NCI-H82 (cell line): ENCODE results near the gene PAQR9.
A peak's percentile ranks its signal among the peaks of the same experiment; 100 is the strongest.

ENCODE experiments used
- DNase-seq: peaks from one replicate; lab custom pipeline; 2025; lab: John Stamatoyannopoulos, UW

Gene PAQR9

GRCh38 chr3:142982038-142982773, 18.7 kb upstream of the PAQR9 start:
- DNase-seq: peak; percentile 88

GRCh38 chr3:142981108-142981507, 17.6 kb upstream of the PAQR9 start:
- peak; percentile 86 for DNase-seq

- DNase-seq: no peak
These were observed 13.9 kb upstream of the PAQR9 start for GRCh38 chr3:142977399-142977728.

DNA sequence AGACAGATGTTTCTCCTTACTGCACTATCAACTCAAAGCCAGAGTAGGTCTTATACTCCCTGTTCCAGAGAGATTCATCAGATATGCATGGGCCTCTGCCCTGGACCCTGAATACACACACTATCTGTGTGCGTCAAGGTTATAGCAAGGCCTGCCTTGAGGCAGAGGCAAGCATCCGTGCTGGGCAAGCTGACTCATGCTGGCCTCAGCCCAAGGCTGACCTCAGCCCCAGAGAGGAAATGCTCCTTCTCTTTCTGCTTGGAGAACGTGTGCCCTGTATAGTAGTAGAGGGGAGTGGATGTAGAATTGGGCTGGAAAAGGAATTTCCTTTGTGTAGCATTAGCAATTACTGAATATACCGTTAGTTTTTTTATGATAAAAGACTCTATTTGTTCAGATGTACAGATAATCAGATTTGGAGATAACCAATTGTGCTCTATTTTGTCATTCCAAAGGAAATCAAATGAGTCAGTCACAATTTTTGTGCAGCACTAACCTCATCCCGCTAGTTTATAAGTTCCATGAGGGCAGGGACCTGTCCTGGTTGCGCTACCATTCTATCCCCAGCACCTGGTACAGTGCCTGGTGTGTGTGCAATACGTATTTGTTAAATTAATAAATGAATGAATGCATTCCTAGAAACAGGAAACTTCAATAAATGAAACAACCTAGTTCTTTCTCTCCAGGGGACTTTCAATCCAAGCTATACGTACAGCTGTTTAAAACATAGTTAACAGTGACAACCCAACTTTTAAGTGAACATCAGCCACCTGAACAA, 13.3 kb upstream of the PAQR9 start:
- no peak for DNase-seq

DNA sequence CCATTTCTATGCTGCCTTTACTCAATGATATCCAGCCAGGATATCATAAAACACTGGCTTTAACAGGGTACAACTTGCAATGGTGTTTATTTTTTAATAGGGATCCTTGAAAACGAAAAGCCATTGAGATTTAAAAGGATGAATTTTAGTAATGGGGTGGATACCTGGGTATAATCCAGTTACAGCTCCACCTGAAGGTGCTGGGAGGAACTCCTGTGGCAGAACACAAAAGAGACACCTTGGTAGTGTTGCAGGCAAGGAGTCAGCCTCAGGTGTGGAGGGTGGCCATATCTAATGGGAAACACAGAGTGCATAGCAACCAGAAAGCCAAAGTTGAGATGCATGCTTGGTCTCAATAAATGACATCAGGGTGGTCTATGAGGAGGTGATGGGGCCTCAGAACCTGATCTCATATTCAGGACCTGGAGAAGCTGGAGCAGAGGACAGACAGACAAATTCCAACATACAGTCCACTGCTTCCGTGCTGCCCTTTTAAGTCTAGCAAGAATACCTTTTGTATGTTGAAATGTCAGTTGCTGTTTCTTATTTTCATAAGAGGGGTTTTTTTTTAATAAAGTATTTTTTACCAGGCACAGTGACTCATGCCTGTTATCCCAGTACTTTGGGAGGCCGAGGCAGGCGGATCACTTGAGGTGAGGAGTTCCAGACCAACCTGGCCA, 12.0 kb upstream of the PAQR9 start:
- DNase-seq: no peak

GRCh38 chr3:142973217-142974009, 9.9 kb upstream of the PAQR9 start:
- no peak for DNase-seq

- no peak for DNase-seq
These were observed 8.7 kb upstream of the PAQR9 start for GRCh38 chr3:142972092-142972753.

DNA sequence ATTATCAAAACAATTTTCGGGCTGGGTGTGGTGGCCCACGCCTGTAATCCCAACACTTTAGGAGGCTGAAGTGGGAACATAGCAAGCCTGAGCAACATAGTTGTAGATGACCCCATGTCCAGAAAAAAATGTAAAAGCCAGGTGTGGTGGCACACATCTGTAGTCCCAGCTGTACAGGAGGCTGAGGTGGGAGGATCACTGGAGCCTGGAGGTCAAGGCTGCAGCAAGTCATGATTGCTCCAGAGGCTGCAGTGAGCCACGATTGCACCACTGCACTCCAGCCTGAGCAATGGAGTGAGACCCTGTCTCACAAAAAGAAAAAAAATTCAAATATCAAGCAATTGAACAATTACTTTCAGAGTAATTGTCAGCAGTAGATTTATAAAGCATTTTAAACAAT, 8.0 kb upstream of the PAQR9 start:
- no peak for DNase-seq

DNA sequence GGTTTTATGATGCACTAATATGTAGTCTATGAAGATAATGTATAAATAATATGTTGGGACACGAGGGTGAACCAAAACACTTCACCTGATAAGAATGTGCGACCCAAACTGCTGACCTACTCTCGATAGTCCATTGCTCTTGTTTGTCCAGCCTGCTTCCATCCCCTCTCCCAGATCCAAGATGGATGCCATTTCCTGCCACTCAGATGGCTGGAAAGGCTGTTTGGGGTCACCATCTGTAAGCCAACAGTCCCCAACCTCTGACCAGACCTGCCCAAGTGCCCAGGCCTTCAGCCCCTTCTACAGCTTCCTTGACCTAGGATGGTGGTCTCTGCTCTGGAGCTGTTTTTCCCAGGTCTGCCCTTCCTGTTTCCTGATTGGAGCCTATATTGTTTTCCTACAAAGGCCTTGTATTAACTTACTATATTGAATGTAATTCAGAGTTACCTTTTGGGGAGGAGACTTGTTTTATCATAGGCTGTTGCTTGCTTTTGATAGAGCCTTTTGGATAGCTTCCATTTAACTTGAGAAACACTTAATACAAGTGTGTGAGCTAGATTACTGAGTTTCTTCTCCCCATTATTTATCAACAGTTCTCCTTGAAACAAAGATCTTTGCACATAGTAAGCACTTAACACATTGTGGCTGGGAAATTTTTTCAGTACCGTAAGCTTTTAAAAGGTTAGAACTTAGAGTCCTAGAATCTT, 5.0 kb upstream of the PAQR9 start:
- no peak for DNase-seq

- DNase-seq: no peak
These were observed 3.3 kb upstream of the PAQR9 start for GRCh38 chr3:142966808-142967207.

- DNase-seq: no peak
These were observed 2.1 kb upstream of the PAQR9 start for GRCh38 chr3:142965581-142965980.

DNA sequence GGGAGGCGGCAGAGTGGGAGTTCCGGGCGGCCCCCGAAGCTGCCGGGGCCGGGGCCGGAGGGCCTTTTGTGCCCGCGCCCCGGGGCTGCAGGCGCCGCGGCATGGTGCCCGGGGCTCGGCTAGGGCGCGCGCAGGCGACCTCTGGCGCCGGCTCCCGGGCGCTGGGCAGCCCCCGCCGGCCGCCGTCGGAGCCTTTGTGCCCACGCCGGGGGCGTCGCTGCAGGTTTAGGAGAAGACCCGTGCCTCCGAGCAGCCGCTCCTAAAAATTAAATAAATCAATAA, 299 bp downstream of the PAQR9 start:
- DNase-seq: peak; percentile 59

DNA sequence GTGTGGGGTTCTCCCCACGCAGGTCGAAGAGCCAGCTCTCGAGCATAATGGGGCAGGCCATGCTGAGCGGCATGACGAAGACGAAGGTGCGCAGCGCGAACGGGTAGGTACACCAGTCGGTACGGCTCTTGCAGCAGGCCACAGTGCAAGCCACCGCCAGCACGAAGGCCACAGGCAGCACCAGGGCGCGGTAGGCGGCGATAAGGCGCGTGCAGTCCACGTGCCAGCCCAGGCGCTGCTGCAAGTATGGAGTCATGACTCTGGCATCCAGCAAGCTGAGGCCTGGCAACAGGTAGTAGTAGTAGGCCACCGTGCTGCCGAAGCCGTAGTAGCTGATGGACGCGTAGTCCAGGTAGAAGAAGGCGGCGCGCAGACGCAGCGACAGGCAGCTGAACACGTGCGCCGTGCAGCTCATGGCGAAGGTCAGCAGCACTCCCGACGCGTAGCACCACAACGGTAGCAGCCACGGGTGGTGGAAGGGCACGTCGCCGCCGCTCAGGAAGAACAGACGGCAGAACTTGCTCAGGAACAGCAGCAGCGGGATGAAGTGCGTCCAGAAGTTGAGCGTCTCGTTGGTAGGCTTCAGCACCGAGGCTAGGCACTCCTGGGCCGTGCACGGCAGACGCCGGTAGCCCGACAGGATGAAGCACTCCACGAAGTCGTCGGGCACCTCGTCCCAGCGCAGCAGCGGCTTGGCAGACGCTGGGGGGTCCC, 797 bp downstream of the PAQR9 start:
- DNase-seq: peak; percentile 56

DNA sequence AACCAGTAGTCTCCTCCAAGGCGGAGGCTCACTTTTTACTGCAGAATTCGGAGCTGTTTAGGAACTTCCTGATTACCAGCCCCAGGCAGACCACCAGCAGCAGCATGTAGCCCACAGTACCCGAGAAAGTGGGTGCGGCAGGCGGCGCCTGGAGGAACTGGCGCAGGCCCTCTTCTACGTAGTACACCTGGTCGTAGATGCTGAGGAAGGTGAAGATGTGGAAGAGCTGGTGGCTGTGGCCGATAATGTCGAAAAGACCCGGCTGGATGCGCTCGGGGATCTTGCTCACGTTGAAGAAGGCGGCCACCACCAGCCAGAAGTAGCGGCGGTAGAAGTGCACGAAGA, 1.3 kb downstream of the PAQR9 start:
- DNase-seq: no peak

DNA sequence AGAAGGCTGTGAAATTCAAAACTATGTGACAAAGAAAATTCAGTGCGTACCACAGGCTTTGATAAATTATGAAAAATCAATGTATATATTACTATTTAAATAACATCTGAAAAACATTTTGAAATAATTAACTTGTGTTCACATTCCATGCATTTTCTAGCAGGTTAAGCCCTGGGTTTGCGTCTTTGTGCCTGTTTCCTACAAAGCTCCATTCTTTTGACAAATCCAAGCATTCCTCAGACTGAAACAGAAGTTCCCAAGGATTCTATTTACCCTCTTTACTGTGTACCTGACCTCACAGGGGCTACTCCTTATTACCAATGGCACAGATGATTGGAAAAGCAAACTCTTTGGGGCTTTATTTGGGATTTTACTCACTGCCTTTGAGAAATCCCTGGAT, 1.9 kb downstream of the PAQR9 start:
- no peak for DNase-seq

DNA sequence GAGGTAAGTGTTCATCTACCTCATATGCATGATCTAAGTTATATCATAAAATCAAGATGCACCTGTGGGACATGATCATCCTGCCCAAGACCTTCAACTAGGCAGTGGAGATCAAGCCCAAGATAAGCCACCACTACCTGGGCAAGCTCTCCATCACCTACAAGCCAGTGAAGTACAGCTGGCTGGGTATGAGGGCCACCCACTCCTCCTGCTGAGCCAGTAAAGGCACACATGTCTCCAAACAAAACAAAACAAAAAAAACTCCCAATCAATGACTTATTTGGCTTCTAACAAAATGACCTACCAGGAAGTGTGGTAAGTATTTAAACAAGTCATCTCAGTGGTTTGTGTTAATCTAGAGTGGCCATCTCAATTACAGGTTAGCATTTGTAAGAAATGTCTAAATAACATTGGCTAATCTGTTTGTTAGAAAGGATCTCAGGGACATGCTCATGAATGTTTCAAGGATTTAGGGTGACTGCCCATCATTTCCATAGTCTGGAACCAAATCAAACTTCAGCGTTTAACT, 3.1 kb downstream of the PAQR9 start:
- DNase-seq: no peak

DNA sequence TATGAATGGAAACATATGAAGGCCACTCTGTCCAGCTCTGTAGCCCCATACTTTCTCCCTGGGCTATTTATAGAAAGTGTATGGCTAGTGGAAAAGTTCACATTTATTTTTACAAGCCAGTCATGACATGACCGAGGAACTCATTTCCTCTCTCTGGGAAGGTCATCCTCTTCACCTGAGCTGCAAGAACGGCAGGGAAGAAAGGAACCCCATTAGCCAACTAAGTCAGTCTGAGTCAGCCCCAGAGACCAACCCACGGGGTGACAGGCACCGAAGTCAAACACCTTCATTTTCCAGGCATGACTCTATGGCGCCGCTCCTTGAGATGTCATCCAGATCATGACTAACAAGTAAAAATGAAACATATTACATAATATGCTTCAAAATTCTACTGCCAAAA, 4.8 kb downstream of the PAQR9 start:
- no peak for DNase-seq

GRCh38 chr3:142953443-142953842, 10.0 kb downstream of the PAQR9 start:
- no peak for DNase-seq

DNA sequence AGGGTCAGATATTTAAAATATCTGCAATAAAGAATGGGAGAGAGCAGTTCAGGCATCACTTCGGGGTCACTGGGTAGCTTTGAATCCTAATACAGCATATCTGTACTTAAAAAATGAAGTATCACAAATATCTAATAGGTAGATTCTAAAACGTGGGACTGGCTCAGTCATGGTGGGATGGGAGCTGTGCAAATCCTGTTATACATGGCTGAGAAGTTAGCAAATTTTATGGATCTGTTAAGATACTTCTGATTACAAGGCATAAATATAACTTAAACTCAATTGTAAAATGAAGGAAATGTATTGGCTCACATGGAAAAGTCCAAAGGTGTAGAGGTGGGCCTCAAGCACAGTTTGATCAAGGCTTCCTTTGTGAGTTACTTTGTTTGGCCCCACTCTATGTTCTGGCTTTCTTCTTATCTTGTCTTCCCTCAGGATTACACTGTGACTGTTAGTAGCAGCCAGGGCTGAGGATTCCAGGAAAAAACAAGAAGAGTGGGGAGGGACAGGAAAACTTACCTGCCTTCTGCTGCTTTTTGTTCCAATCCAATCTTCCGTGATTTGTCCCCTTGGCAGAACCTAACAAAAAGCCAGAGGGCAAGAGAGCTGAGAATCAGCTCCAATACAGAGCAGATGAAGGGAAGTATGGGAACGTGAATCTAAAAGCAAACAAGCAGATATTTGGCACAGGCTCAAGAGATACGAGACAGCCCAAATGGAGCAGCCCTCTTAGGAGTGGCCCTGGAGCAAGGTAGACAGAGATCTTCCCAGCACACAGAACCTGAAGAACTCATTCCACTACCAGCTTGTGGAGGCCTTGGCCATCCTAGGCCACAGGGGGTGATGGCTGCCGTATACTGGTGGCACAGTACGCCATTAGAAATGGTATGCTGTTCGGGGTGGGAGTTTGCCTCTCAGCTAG, 10.9 kb downstream of the PAQR9 start:
- no peak for DNase-seq

GRCh38 chr3:142951794-142952193, 11.7 kb downstream of the PAQR9 start:
- no peak for DNase-seq
